ENCODE data around the gene RAX2. TPM values are rescaled to one million over a fixed set of nuclear protein-coding genes. Genes with fewer than 3 reads are reported as not detected.
"Not testable (repeated sequence)": the region's sequence is repeated elsewhere in the genome, so short reads cannot be mapped to it uniquely, and the experiment has no call there.

RAX2 gene
- not detected in 2 replicates for total RNA-seq (2012; rRNA removed)

DNA sequence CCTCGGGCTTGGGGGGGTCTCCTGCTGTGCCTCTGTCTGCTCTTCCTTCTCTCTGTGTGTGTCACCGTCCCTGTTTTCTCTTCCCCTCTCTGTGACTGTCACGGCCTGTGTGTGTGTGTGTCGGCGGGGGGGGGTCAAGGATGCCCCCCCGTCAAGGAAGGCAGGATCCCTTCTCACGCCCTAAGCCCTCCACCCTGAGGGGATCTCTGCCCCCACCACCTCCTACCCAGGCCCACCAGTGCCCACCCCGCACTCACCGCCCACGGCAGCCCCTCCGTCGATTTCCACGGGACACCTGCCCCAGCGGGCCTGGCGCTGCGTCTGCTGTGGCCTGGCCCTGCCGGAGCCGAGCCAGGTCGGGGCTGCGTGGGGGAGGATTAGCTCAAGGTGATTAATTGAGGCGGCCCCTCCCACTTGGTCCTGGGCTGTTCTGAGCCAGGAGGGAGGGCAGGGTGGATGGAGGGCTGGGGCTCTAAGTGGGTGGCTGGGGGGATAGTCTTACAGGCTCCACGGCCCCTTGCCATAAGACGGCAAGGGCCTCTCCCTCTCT, at the start of gene RAX2:
TSS of gene RAX2 (minus strand) at position 323 of the 550 bp plus-strand sequence. CDS start 486 bp downstream, outside the sequence.
- Histone ChIP-seq H3K36me3 (ENCODE audit: insufficient read depth, low read length) (peaks cover 9% of the 10 kb centered on the region), H3K4me2 (ENCODE audit: low read length) (no peak within 1 kb of the TSS), H3K4me1 (ENCODE audit: control insufficient read depth, insufficient read depth, low read length) (no peaks in the 10 kb centered on the region), H3K9ac (ENCODE audit: low read depth, low read length) (no peak within 1 kb of the TSS), H3K9me3 (replicated peaks; ENCODE audit: low read length) (no peaks in the 10 kb centered on the region), H3K27me3 (ENCODE audit: control insufficient read depth, insufficient read depth, low read length) (peaks cover 11% of the 10 kb centered on the region), H3K4me3 (ENCODE audit: low read length) (no peak within 1 kb of the TSS)

DNA sequence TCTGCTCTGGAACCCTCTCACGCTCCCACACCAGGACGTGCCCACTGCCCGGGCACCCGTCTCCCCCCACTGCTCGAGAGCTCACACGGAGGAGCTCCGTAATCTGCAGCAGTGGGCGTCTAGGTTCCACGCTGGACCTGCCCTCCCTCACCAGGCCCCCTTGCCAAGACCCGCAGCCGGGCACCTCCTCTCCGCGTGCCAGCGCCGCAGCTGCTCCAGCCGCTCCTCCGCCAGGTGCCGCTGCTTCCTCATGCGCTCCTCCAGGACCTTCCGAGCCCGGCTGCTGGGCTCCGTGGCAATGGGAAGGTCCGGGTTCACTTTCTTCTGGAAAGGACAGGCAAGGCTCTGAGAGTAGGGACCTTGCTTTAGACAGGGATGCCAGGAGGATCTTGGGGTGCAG, 49.1 kb upstream of the RAX2 start:
- Histone ChIP-seq H3K4me2 (ENCODE audit: low read length) (no peak overlapping the region), H3K4me1 (ENCODE audit: control insufficient read depth, insufficient read depth, low read length) (no peaks in the 10 kb centered on the region), H3K36me3 (ENCODE audit: insufficient read depth, low read length) (no peaks in the 10 kb centered on the region), H3K9ac (ENCODE audit: low read depth, low read length) (no peak overlapping the region), H3K9me3 (replicated peaks; ENCODE audit: low read length) (no peaks in the 10 kb centered on the region), H3K27me3 (ENCODE audit: control insufficient read depth, insufficient read depth, low read length) (peaks cover 45% of the 10 kb centered on the region), H3K4me3 (ENCODE audit: low read length) (no peak overlapping the region)

DNA sequence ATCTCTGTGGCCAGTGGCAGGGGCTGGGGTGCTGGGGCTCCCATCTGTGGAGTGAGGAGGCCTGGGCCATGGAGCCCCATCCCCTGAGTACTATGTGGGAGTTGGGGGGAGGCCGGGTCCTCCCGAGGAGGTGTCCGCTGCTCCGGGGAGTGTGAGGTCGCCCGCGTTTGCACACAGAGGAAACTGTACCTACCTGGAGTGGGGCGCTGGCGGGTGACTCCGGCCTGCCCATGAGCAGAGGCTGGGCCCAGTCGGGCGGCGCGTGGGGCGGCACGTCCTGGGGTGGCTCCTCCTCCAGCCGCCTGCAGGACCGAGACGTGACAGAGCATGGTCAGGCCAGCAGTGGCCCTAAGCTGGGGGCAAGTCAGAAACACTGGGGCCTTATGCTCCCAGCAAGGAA, 48.0 kb upstream of the RAX2 start:
- Histone ChIP-seq H3K9ac (ENCODE audit: low read depth, low read length) (no peak overlapping the region), H3K36me3 (ENCODE audit: insufficient read depth, low read length) (no peaks in the 10 kb centered on the region), H3K4me1 (ENCODE audit: control insufficient read depth, insufficient read depth, low read length) (no peaks in the 10 kb centered on the region), H3K4me3 (ENCODE audit: low read length) (no peak overlapping the region), H3K27me3 (ENCODE audit: control insufficient read depth, insufficient read depth, low read length) (peaks cover 33% of the 10 kb centered on the region), H3K9me3 (replicated peaks; ENCODE audit: low read length) (no peaks in the 10 kb centered on the region), H3K4me2 (ENCODE audit: low read length) (no peak overlapping the region)

DNA sequence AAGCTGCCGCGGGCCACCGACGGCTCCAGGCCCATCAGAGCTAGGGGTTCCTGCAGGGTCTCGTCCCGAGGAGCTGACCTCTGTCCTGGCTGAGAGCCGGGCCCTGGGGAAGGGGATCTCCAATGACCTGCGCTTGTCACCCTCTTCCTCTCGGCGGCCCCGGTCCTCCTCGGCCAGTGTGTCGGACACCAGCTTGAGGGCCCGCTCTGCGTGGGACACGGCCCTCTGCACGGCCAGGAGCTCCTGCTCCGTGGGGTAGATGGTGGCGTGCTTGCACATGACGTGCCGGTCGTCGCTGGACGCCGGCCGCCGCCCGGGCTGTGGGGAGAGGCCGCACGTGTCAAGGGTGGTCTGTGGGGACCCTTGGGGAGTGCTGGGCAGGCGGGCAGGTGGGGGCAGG, 46.9 kb upstream of the RAX2 start:
- Histone ChIP-seq H3K9ac (ENCODE audit: low read depth, low read length) (no peak overlapping the region), H3K27me3 (ENCODE audit: control insufficient read depth, insufficient read depth, low read length) (peaks cover 26% of the 10 kb centered on the region), H3K4me3 (ENCODE audit: low read length) (no peak overlapping the region), H3K4me2 (ENCODE audit: low read length) (no peak overlapping the region), H3K4me1 (ENCODE audit: control insufficient read depth, insufficient read depth, low read length) (no peaks in the 10 kb centered on the region), H3K9me3 (replicated peaks; ENCODE audit: low read length) (no peaks in the 10 kb centered on the region), H3K36me3 (ENCODE audit: insufficient read depth, low read length) (no peaks in the 10 kb centered on the region)

DNA sequence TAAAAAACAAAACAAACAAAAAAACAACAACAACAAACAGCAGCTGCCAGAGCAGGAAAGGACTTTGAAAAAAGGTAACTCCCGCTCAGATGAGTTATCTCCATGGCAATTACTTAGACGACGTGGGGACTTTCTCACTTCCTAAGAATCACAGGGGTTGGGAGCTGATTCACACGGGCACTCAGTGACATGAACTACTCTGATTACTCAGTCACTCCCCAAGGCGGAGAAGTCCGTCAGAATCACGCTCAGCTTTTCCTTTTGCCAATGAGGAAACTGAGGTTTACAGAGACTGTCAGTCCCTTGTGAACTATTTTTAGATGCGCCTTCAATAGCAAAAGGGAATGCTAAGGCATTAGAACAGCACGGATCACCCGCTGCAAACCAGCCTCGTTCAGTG, 46.4 kb upstream of the RAX2 start:
- H3K4me2 ChIP-seq (ENCODE audit: low read length), result no peak overlapping the region
- H3K9ac ChIP-seq (ENCODE audit: low read depth, low read length), result no peak overlapping the region
- H3K9me3 ChIP-seq (replicated peaks; ENCODE audit: low read length), result no peaks in the 10 kb centered on the region

DNA sequence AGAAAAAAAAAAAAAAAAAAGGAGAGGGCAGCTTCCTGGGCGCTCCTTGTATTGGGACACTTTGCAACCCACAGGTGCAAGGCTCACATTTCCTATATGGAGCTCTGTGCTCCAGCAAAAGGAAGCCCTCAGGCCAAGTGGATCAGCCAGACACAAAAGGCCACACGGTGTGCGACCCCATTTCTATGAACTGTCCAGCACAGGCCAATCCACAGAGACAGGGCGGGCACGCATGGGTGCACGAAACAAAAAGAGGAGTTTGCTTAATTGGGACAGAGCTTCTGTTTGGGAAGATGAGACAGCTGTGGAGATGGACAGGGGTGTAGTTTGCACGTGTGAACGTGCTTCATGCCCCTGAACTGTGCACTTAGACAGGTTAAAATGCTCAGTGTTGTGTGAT, 45.7 kb upstream of the RAX2 start:
- no peaks in the 10 kb centered on the region for H3K9me3 ChIP-seq (replicated peaks; ENCODE audit: low read length)
- no peak overlapping the region for H3K9ac ChIP-seq (ENCODE audit: low read depth, low read length)
- no peaks in the 10 kb centered on the region for H3K4me1 ChIP-seq (ENCODE audit: control insufficient read depth, insufficient read depth, low read length)
- peaks cover 14% of the 10 kb centered on the region for H3K27me3 ChIP-seq (ENCODE audit: control insufficient read depth, insufficient read depth, low read length)
- no peak overlapping the region for H3K4me2 ChIP-seq (ENCODE audit: low read length)
- no peak overlapping the region for H3K4me3 ChIP-seq (ENCODE audit: low read length)
- no peaks in the 10 kb centered on the region for H3K36me3 ChIP-seq (ENCODE audit: insufficient read depth, low read length)

More for the DNA sequence above, 46.4 kb upstream of the RAX2 start:
- H3K27me3 ChIP-seq (ENCODE audit: control insufficient read depth, insufficient read depth, low read length), result peaks cover 21% of the 10 kb centered on the region
- H3K36me3 ChIP-seq (ENCODE audit: insufficient read depth, low read length), result no peaks in the 10 kb centered on the region
- H3K4me3 ChIP-seq (ENCODE audit: low read length), result no peak overlapping the region
- H3K4me1 ChIP-seq (ENCODE audit: control insufficient read depth, insufficient read depth, low read length), result no peaks in the 10 kb centered on the region

DNA sequence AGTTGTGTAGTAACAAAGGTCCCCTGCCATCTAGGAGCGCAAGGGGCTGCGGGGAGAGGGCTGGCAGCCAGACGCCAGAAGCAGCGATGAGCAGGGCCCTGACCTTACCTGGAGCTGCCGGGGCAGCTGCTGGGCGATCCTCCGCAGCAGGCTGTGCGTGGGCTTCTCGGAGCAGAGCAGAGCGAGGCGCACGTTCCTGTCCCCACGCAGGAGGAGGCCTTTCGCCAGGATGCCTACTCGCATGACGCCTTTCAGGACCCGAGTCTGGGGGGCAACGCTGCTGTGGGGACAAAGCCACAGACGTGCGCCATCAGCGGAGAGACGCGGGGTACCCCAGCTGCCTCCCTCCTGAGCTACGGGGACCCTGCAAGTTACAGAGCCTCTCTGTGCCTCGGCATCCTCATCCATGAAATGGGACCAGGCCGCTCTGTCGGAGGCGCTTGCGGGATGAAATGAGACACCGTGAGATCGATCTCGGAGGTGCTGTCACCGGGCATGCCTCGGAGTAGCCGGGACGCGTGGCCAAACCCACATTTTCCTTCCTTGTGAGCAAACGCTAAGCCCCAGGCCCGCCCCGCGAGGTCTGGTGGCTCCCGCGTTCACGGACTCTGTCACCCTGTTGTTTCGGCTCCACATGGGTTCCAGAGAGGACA, 44.7 kb upstream of the RAX2 start:
- peaks cover 11% of the 10 kb centered on the region for H3K27me3 ChIP-seq (ENCODE audit: control insufficient read depth, insufficient read depth, low read length)
- H3K4me3 ChIP-seq (ENCODE audit: low read length), result no peak overlapping the region
- no peak overlapping the region for H3K9ac ChIP-seq (ENCODE audit: low read depth, low read length)
- no peaks in the 10 kb centered on the region for H3K36me3 ChIP-seq (ENCODE audit: insufficient read depth, low read length)
- no peak overlapping the region for H3K4me2 ChIP-seq (ENCODE audit: low read length)
- no peaks in the 10 kb centered on the region for H3K4me1 ChIP-seq (ENCODE audit: control insufficient read depth, insufficient read depth, low read length)
- H3K9me3 ChIP-seq (replicated peaks; ENCODE audit: low read length), result no peaks in the 10 kb centered on the region

DNA sequence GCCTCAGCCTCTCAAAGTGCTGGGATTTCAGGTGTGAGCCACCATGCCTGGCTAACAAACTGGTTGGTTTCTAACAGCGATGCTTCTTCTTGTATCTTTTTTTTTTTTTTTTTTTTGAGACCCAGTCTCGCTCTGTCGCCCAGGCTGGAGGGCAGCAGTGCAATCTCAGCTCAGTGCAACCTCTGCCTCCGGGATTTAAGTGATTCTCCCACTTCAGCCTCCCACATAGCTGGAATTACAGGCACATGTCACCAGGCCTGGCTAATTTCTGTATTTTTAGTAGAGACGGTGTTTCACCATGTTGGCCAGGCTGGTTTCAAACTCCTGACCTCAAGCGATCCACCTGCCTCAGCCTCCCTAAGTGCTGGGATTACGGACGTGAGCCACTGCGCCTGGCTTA, 44.1 kb upstream of the RAX2 start:
- H3K36me3 ChIP-seq (ENCODE audit: insufficient read depth, low read length); H3K9me3 ChIP-seq (replicated peaks; ENCODE audit: low read length); H3K4me1 ChIP-seq (ENCODE audit: control insufficient read depth, insufficient read depth, low read length); H3K4me2 ChIP-seq (ENCODE audit: low read length); H3K9ac ChIP-seq (ENCODE audit: low read depth, low read length); H3K4me3 ChIP-seq (ENCODE audit: low read length): not testable (repeated sequence)
- H3K27me3 ChIP-seq (ENCODE audit: control insufficient read depth, insufficient read depth, low read length), result peaks cover 11% of the 10 kb centered on the region

DNA sequence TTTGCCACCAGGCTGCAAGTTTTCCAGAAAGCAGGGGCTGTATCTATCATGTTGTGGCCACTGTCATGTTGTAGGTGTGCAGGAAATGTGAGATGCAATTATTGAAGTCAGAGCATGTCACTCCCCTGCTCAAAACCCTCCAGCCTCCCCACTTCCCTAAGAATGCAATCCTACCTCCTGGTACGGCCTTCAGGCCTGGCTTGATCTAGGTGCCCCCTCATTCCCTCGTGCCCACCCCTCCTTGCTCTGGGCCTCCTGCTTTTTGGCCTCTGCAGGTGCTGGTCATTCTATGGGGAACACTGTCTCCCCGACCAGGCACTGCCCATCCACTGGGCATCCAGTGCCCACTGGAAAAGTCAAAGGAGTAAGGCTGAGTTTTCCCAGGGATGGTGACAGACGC, 42.6 kb upstream of the RAX2 start:
- H3K9ac ChIP-seq (ENCODE audit: low read depth, low read length), result no peak overlapping the region
- H3K4me1 ChIP-seq (ENCODE audit: control insufficient read depth, insufficient read depth, low read length), result no peaks in the 10 kb centered on the region
- no peak overlapping the region for H3K4me2 ChIP-seq (ENCODE audit: low read length)
- H3K9me3 ChIP-seq (replicated peaks; ENCODE audit: low read length), result no peaks in the 10 kb centered on the region
- H3K36me3 ChIP-seq (ENCODE audit: insufficient read depth, low read length), result no peaks in the 10 kb centered on the region
- peaks cover 11% of the 10 kb centered on the region for H3K27me3 ChIP-seq (ENCODE audit: control insufficient read depth, insufficient read depth, low read length)
- H3K4me3 ChIP-seq (ENCODE audit: low read length), result no peak overlapping the region

DNA sequence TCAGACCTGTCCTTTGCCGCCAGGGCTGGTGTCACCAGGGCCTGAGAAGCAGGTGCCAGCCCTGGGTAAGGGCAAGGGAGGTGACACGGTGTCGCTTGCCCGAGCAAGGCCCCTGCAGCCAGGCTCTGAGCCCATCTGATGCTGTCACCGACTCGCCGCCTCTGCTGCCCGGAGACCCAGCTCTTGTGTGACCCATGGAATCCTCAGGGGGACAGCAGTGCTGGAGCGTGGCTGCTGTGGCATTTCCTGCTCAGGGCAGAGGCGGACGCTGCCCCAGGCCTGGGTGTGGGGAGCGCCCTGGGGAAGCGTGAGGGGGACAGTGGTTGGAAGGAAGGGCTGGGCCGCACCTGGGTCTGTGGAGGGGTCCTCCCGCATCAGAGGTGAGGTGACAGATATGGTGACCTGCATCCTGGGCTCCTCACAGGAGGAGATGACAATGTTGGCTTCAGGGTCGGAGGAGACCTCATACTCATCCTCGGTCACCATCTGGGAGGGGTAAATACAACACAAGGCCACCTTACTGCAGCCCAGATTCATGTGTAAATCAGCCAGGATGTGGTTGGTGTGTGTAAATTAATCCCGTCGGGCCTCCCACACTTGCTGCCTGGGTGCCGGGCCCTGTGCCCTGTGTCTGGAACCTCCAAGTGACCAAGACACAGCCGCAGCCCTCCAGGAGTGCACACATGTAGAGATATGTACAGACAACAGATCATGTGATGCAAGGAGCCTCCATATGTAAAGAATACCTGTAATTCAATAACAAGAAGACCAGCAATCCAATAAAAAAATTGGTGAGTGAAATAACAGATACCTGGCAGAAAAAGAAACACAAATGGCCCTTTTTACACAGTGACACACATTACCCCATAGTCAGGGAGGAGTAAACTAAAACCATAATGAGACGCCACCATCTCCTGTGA, 41.7 kb upstream of the RAX2 start:
- Histone ChIP-seq H3K27me3 (ENCODE audit: control insufficient read depth, insufficient read depth, low read length) (peaks cover 11% of the 10 kb centered on the region), H3K9ac (ENCODE audit: low read depth, low read length) (no peak overlapping the region), H3K4me2 (ENCODE audit: low read length) (no peak overlapping the region), H3K4me1 (ENCODE audit: control insufficient read depth, insufficient read depth, low read length) (no peaks in the 10 kb centered on the region), H3K4me3 (ENCODE audit: low read length) (no peak overlapping the region), H3K36me3 (ENCODE audit: insufficient read depth, low read length) (no peaks in the 10 kb centered on the region), H3K9me3 (replicated peaks; ENCODE audit: low read length) (no peaks in the 10 kb centered on the region)

DNA sequence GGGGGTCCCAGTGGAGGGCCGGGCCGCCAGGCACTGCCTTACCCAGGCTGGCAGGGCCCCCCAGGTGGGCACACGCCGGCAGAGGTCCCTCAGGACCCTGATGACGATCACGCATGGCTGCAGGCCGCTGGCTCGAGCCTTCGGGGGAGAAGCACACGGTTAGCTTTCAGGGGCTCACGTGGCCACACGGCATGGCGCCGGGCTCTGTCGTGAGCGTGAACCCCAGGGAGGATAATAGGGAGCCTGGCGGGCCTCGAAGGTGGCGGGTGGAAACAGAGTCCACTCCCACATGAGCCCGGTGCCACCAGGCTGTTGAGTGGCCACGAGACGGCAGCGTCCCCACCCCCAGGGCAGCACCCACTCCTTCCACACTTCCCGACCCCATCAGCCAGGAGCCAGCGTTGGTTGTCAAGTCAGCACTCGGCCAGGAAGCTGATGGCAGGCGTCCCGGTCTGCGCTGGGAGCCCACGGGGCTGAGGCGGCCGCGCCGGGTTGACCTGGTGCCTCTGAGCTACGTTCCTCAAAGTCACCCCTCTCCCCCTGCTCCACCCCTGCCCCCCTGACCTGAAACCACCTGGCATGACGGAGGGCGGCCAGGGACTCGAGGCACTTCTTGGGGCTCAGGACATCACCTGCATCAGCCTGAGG, 38.8 kb upstream of the RAX2 start:
- Histone ChIP-seq H3K36me3 (ENCODE audit: insufficient read depth, low read length) (no peaks in the 10 kb centered on the region), H3K4me2 (ENCODE audit: low read length) (no peak overlapping the region), H3K4me3 (ENCODE audit: low read length) (no peak overlapping the region), H3K9me3 (replicated peaks; ENCODE audit: low read length) (no peaks in the 10 kb centered on the region), H3K4me1 (ENCODE audit: control insufficient read depth, insufficient read depth, low read length) (no peaks in the 10 kb centered on the region), H3K9ac (ENCODE audit: low read depth, low read length) (no peak overlapping the region), H3K27me3 (ENCODE audit: control insufficient read depth, insufficient read depth, low read length) (no peaks in the 10 kb centered on the region)

Measured in skeletal muscle satellite cell (primary cell).